Thyroid gland (tissue), 4 donors: ENCODE measurements around the gene UFC1.

Experiments
- POLR2A ChIP-seq, 2 donors: fragments of 450-650 bp; IDR thresholded peaks; one replicate each; pipeline ENCODE4 v1.6.1; 2017; ENCODE audit warnings: antibody characterized with exemption in 2 of 2, mild to moderate bottlenecking in 2 of 2, moderate library complexity in 1 of 2
- TF ChIP-seq, protein P1 (sequence below), 6 experiments: fragments of 200-600 bp in 3 of 6; fragments of 450-650 bp in 3 of 6; sonication (generic) in 3 of 6; IDR thresholded peaks; one replicate each; pipeline ENCODE4 v1.5.1; 2016 to 2019; ENCODE audit warnings: antibody characterized with exemption in 6 of 6, mild to moderate bottlenecking in 2 of 6, inconsistent platforms in 1 of 6, moderate library complexity in 1 of 6

DNA sequence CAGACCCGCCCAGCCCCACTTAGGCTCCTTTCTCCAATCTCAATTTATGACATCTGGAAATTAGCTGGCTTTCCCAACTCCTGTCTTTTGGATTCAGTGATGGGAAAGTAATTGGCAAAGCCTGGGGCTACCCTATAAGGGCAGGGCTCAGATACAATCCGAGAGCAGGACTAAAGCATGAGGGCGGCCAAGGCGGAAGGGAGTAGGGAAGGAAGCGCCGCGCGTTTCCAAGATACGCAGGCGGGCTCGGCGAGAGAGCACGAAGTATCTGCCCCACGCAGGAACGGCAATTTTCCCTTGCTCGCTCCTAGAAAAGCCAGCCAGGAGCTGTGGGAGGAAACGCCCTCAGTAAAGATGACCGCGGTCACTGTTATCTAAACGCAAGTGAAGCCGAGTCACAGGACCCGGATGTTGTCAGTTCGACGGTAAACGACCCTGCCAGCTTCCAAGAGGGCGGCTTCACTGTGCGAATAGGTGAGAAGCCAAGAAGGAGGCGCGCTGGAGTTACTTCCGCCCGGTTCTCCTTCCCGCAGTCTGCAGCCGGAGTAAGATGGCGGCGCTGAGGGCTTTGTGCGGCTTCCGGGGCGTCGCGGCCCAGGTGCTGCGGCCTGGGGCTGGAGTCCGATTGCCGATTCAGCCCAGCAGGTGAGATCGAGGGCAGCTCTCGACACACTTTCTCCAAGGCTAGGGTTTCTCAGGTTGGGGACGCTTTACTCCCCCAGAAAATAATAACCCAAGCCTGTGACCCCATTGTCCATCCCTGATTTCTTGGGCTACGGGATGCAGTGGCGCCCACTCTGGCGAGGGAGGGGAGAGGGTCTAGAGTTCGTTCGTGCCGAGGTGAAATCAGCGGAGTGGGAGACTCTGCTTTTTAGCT lies 48.3 kb downstream of the UFC1 start, which contains the start of gene NDUFS2:
- TF ChIP-seq, protein P1, sequence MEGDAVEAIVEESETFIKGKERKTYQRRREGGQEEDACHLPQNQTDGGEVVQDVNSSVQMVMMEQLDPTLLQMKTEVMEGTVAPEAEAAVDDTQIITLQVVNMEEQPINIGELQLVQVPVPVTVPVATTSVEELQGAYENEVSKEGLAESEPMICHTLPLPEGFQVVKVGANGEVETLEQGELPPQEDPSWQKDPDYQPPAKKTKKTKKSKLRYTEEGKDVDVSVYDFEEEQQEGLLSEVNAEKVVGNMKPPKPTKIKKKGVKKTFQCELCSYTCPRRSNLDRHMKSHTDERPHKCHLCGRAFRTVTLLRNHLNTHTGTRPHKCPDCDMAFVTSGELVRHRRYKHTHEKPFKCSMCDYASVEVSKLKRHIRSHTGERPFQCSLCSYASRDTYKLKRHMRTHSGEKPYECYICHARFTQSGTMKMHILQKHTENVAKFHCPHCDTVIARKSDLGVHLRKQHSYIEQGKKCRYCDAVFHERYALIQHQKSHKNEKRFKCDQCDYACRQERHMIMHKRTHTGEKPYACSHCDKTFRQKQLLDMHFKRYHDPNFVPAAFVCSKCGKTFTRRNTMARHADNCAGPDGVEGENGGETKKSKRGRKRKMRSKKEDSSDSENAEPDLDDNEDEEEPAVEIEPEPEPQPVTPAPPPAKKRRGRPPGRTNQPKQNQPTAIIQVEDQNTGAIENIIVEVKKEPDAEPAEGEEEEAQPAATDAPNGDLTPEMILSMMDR (IDR thresholded peaks at IDR 0.05), result no peak
- peak in 1 of 2 donors; percentile 85 for TF ChIP-seq POLR2A (IDR thresholded peaks at IDR 0.05)
